GM20000 (cell line): ENCODE data around the gene MYMK.
A peak's percentile ranks its signal among the peaks of the same experiment; 100 is the strongest.

ENCODE experiments used
- DNase-seq: peaks from one replicate; pipeline ENCODE4 v3.0.0; 2012; ENCODE audit warnings: low spot score
- CTCF ChIP-seq: IDR thresholded peaks from 2 replicates; pipeline ENCODE4 v1.5.1; 2012; ENCODE audit warnings: mild to moderate bottlenecking, control low read depth; ENCODE audit errors: extremely low read depth, missing control alignments

MYMK gene

GRCh38 chr9:133487331-133487725, 37.4 kb downstream of the MYMK start:
- TF ChIP-seq CTCF: no peak
- no peak for DNase-seq

- TF ChIP-seq CTCF: no peak
- DNase-seq: peak; percentile 73
Measured at GRCh38 chr9:133485531-133486260, 39.1 kb downstream of the MYMK start.

- DNase-seq: no peak
- no peak for TF ChIP-seq CTCF
Measured at GRCh38 chr9:133484671-133485437, 39.9 kb downstream of the MYMK start.

GRCh38 chr9:133483611-133484010, 41.1 kb downstream of the MYMK start:
- DNase-seq: no peak
- TF ChIP-seq CTCF: no peak

- peak; percentile 98 for DNase-seq
- TF ChIP-seq CTCF: no peak
Measured at GRCh38 chr9:133478851-133479711, 45.7 kb downstream of the MYMK start, which contains the start of gene SLC2A6. Gene SLC2A6, minus strand, starts transcription at chr9:133479099. Its CDS starts 40 bp downstream, at chr9:133479059.

- DNase-seq: peak; percentile 77
- no peak for TF ChIP-seq CTCF
Measured at GRCh38 chr9:133477992-133478850, 46.5 kb downstream of the MYMK start.
